Right lobe of liver (tissue), 4 donors: ENCODE data around the gene ANAPC2.

Experiments
- POLR2A ChIP-seq: fragments of 450-650 bp; IDR thresholded peaks from one replicate; pipeline ENCODE4 v1.6.1; 2017; ENCODE audit warnings: antibody characterized with exemption, mild to moderate bottlenecking
- TF ChIP-seq, protein P1 (sequence below), 4 donors: fragments of 200-600 bp in 3 of 4; fragments of 450-650 bp in 1 of 4; IDR thresholded peaks; one replicate each; pipeline versions ENCODE4 v1.5.1 to v1.8.0; 2016 to 2022; ENCODE audit warnings: antibody characterized with exemption in 4 of 4, mild to moderate bottlenecking in 2 of 4
- donor health status: DM: no; HTN: no; CAD: no.
- donor health status: DM: no; HTN: no; CAD: no.
- donor health status: DM: no; HTN: yes; CAD: no.

GRCh38 chr9:137204731-137205125 is 16.4 kb upstream of the ANAPC2 start:
- TF ChIP-seq, protein P1, sequence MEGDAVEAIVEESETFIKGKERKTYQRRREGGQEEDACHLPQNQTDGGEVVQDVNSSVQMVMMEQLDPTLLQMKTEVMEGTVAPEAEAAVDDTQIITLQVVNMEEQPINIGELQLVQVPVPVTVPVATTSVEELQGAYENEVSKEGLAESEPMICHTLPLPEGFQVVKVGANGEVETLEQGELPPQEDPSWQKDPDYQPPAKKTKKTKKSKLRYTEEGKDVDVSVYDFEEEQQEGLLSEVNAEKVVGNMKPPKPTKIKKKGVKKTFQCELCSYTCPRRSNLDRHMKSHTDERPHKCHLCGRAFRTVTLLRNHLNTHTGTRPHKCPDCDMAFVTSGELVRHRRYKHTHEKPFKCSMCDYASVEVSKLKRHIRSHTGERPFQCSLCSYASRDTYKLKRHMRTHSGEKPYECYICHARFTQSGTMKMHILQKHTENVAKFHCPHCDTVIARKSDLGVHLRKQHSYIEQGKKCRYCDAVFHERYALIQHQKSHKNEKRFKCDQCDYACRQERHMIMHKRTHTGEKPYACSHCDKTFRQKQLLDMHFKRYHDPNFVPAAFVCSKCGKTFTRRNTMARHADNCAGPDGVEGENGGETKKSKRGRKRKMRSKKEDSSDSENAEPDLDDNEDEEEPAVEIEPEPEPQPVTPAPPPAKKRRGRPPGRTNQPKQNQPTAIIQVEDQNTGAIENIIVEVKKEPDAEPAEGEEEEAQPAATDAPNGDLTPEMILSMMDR (IDR thresholded peaks at IDR 0.05) = no peak
- TF ChIP-seq POLR2A = no peak
